ENCODE results near the gene COA7. TPM values are rescaled to one million over a fixed set of nuclear protein-coding genes. Genes with fewer than 3 reads are reported as not detected.

Gene COA7
- total RNA-seq, 1 experiment from 2014 or later = 43.7 TPM

DNA sequence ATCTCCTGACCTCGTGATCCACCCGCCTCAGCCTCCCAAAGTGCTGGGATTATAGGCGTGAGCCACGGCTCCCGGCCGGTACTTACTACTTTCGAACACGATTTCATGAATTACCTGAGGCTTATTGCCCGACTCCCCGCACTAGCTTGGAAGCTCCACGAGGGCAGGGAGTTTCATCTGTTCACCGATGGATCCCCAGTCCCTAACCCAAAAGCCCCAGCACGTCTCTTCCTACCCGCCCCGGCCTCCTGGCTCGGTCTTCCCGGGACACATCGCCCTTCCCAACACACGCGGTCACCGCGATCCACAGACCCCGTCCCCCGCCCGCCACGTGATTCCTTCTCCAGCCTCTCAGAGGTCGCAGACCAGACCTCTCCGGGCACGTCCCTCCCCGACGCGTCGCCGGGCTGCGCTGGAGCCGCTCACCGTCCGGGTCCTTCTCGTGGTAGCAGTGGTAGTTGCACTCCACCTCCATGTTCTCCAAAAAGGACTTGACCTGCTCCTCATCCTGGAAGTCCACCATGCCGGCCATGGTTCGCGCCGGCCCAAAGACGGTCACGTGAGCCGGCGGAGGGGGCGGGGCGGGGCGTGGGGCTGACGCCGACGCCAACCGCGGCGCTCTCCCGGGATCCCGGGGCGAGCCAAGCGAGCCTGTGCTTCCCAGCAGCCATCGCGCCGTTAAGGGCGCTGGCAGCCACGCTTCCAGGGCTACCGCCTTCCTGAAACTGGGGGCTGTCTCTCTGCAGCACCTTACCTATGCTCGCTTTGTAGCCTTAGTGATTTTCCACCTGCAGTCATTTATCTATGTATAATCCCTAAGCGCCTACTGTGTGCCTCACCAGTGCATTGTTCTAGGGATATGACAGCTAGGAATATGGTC is at the start of gene COA7 (continued):
- TF ChIP-seq, protein P1, sequence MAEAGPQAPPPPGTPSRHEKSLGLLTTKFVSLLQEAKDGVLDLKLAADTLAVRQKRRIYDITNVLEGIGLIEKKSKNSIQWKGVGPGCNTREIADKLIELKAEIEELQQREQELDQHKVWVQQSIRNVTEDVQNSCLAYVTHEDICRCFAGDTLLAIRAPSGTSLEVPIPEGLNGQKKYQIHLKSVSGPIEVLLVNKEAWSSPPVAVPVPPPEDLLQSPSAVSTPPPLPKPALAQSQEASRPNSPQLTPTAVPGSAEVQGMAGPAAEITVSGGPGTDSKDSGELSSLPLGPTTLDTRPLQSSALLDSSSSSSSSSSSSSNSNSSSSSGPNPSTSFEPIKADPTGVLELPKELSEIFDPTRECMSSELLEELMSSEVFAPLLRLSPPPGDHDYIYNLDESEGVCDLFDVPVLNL (CRISPR knock-in tag; IDR thresholded peaks at IDR 0.05; ENCODE audit: borderline replicate concordance, low read depth) = peak; percentile 90
- peak; percentile 94 for TF ChIP-seq TCF7 (CRISPR knock-in tag; IDR thresholded peaks at IDR 0.05; ENCODE audit: low read depth)
- peak; percentile 91; the same call in 1 of the 2 replicates for TF ChIP-seq TP53 (CRISPR knock-in tag; IDR thresholded peaks at IDR 0.05)
- TF ChIP-seq, protein P2, sequence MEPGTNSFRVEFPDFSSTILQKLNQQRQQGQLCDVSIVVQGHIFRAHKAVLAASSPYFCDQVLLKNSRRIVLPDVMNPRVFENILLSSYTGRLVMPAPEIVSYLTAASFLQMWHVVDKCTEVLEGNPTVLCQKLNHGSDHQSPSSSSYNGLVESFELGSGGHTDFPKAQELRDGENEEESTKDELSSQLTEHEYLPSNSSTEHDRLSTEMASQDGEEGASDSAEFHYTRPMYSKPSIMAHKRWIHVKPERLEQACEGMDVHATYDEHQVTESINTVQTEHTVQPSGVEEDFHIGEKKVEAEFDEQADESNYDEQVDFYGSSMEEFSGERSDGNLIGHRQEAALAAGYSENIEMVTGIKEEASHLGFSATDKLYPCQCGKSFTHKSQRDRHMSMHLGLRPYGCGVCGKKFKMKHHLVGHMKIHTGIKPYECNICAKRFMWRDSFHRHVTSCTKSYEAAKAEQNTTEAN (CRISPR knock-in tag; IDR thresholded peaks at IDR 0.05) = peak; percentile 95
- TF ChIP-seq, protein P3, sequence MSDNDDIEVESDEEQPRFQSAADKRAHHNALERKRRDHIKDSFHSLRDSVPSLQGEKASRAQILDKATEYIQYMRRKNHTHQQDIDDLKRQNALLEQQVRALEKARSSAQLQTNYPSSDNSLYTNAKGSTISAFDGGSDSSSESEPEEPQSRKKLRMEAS (CRISPR knock-in tag; IDR thresholded peaks at IDR 0.05) = peak; percentile 99
- TF ChIP-seq ZNF423 (CRISPR knock-in tag; IDR thresholded peaks at IDR 0.05) = no peak
- TF ChIP-seq, protein P4, sequence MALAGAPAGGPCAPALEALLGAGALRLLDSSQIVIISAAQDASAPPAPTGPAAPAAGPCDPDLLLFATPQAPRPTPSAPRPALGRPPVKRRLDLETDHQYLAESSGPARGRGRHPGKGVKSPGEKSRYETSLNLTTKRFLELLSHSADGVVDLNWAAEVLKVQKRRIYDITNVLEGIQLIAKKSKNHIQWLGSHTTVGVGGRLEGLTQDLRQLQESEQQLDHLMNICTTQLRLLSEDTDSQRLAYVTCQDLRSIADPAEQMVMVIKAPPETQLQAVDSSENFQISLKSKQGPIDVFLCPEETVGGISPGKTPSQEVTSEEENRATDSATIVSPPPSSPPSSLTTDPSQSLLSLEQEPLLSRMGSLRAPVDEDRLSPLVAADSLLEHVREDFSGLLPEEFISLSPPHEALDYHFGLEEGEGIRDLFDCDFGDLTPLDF (CRISPR knock-in tag; IDR thresholded peaks at IDR 0.05) = peak; percentile 42; the same call in 1 of the 2 replicates
- TF ChIP-seq, protein P5, sequence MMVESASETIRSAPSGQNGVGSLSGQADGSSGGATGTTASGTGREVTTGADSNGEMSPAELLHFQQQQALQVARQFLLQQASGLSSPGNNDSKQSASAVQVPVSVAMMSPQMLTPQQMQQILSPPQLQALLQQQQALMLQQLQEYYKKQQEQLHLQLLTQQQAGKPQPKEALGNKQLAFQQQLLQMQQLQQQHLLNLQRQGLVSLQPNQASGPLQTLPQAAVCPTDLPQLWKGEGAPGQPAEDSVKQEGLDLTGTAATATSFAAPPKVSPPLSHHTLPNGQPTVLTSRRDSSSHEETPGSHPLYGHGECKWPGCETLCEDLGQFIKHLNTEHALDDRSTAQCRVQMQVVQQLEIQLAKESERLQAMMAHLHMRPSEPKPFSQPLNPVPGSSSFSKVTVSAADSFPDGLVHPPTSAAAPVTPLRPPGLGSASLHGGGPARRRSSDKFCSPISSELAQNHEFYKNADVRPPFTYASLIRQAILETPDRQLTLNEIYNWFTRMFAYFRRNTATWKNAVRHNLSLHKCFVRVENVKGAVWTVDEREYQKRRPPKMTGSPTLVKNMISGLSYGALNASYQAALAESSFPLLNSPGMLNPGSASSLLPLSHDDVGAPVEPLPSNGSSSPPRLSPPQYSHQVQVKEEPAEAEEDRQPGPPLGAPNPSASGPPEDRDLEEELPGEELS (CRISPR knock-in tag; IDR thresholded peaks at IDR 0.05) = peak; percentile 82
- no peak for TF ChIP-seq ZNF317 (CRISPR knock-in tag; IDR thresholded peaks at IDR 0.05; ENCODE audit: borderline replicate concordance, low read depth)
- TF ChIP-seq, protein P6, sequence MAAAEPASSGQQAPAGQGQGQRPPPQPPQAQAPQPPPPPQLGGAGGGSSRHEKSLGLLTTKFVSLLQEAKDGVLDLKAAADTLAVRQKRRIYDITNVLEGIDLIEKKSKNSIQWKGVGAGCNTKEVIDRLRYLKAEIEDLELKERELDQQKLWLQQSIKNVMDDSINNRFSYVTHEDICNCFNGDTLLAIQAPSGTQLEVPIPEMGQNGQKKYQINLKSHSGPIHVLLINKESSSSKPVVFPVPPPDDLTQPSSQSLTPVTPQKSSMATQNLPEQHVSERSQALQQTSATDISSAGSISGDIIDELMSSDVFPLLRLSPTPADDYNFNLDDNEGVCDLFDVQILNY (CRISPR knock-in tag; IDR thresholded peaks at IDR 0.05) = no peak
- TF ChIP-seq ESRRA (CRISPR knock-in tag; IDR thresholded peaks at IDR 0.05; ENCODE audit: borderline replicate concordance) = peak; percentile 84; the same call in 1 of the 2 replicates
- no peak for TF ChIP-seq NFATC4 (CRISPR knock-in tag; IDR thresholded peaks at IDR 0.05)
- TF ChIP-seq, protein P7, sequence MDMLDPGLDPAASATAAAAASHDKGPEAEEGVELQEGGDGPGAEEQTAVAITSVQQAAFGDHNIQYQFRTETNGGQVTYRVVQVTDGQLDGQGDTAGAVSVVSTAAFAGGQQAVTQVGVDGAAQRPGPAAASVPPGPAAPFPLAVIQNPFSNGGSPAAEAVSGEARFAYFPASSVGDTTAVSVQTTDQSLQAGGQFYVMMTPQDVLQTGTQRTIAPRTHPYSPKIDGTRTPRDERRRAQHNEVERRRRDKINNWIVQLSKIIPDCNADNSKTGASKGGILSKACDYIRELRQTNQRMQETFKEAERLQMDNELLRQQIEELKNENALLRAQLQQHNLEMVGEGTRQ (CRISPR knock-in tag; IDR thresholded peaks at IDR 0.05) = peak; percentile 97
- TF ChIP-seq GRHL2 (CRISPR knock-in tag; IDR thresholded peaks at IDR 0.05; ENCODE audit: insufficient replicate concordance, severe bottlenecking) = no peak
- TF ChIP-seq, protein P8, sequence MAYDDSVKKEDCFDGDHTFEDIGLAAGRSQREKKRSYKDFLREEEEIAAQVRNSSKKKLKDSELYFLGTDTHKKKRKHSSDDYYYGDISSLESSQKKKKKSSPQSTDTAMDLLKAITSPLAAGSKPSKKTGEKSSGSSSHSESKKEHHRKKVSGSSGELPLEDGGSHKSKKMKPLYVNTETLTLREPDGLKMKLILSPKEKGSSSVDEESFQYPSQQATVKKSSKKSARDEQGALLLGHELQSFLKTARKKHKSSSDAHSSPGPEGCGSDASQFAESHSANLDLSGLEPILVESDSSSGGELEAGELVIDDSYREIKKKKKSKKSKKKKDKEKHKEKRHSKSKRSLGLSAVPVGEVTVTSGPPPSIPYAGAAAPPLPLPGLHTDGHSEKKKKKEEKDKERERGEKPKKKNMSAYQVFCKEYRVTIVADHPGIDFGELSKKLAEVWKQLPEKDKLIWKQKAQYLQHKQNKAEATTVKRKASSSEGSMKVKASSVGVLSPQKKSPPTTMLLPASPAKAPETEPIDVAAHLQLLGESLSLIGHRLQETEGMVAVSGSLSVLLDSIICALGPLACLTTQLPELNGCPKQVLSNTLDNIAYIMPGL (CRISPR knock-in tag; IDR thresholded peaks at IDR 0.05) = peak; percentile 76
